ENCODE measurements around the gene TMEM247. TPM values are rescaled to one million over a fixed set of nuclear protein-coding genes. Genes with fewer than 3 reads are reported as not detected.

The TMEM247 gene
- total and polyA plus RNA-seq, 2 of the 8 experiments (the other 6 are each of a cell fraction or from before 2014, with no cell fraction given): not detected

DNA sequence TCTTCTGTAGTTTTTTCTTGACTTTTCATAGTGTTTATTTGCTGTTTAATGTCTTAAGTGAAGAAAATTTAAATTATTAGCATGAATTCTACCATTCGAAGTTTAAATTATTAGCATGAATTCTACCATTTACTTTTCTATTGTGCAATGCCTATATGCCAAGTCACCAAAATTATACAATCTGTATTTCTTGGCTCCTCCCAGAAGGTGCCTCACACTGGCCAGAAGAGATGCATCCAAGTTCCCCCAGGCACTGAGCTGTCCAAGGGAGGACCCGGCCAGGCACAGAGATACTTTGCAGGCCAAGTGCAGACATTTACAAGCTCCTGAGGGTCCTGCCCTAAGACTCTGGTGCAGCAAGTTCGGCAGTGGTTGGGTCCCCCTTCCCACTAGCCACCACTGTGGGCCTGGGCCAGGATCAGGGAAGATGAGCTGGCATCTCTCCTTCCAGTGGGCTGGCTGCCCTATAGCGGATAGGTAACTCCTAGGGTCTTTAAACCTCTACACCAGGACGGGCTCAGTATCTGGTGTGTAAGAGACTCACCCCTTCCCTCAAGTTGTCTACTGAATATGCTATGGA, 31.3 kb downstream of the TMEM247 start:
- ChIA-PET CTCF (ENCODE audit: partially characterized antibody) (interaction anchor here (0.6 to 0.9 kb wide), 2 partner anchors 44 to 246 kb away, joined by 3 to 4 read pairs; no protein-coding TSS in a partner anchor), POLR2A (ENCODE audit: partially characterized antibody) (no interaction called here)
- Histone ChIP-seq H3K4ac (replicated peaks; ENCODE audit: insufficient read length, low read depth, low read length) (no peak overlapping the region), H4K8ac (ENCODE audit: extremely low read depth, insufficient read depth, low read length) (no peak overlapping the region), H4K5ac (ENCODE audit: insufficient read length, low read depth, low read length) (no peak overlapping the region), H3K23ac (ENCODE audit: insufficient read length) (no peak overlapping the region), H3K4me1 (replicated peaks in 1 of 4; ENCODE audit: control insufficient read depth in 3 of 4, insufficient read depth in 4 of 4, low read length in 3 of 4) (peaks cover 0 to 5% (median 4%) of the 10 kb centered on the region in 4 experiments; a peak in 3 of 7 replicates), H3K36me3 (ENCODE audit: control insufficient read depth in 2 of 4, insufficient read depth in 4 of 4, low read length in 3 of 4) (no peaks in the 10 kb centered on the region; a peak in 1 of 8 replicates), H3K4me2 (ENCODE audit: insufficient read depth in 1 of 2, low read depth in 2 of 2, low read length in 2 of 2) (no peak overlapping the region), H3K79me2 (ENCODE audit: control insufficient read depth in 1 of 2, insufficient read depth in 2 of 2, low read length in 2 of 2) (no peaks in the 10 kb centered on the region), H2BK12ac (ENCODE audit: low read depth, low read length) (no peak overlapping the region), H3K9ac (replicated peaks in 1 of 4; ENCODE audit: extremely low read depth in 1 of 4, low read depth in 3 of 4, low read length in 3 of 4) (no peak overlapping the region), H3K79me1 (ENCODE audit: low read depth, low read length) (no peaks in the 10 kb centered on the region), H3K27ac (ENCODE audit: low read depth, low read length) (no peak overlapping the region), H3K14ac (ENCODE audit: insufficient read length) (no peak overlapping the region), H3K4me3 (ENCODE audit: extremely low read depth in 1 of 4, insufficient read depth in 2 of 4, low read depth in 3 of 4, low read length in 4 of 4) (no peak overlapping the region), H3K9me3 (ENCODE audit: insufficient read depth in 2 of 2, low read depth in 1 of 2, low read length in 1 of 2) (no peaks in the 10 kb centered on the region), H2AK5ac (ENCODE audit: low read depth, low read length) (no peak overlapping the region), H3K23me2 (ENCODE audit: low read depth, low read length) (no peaks in the 10 kb centered on the region), H2BK20ac (ENCODE audit: low read length) (no peak overlapping the region), H4K20me1 (replicated peaks in 1 of 2; ENCODE audit: control insufficient read depth in 1 of 2, insufficient read depth in 2 of 2, low read length in 2 of 2) (no peaks in the 10 kb centered on the region), H3K56ac (replicated peaks; ENCODE audit: insufficient read length, low read depth, low read length) (no peak overlapping the region), H2AFZ (ENCODE audit: low read length) (no peak overlapping the region), H3K27me3 (replicated peaks in 1 of 4; ENCODE audit: control insufficient read depth in 3 of 4, extremely low read depth in 1 of 4, insufficient read depth in 3 of 4, low read length in 3 of 4) (no peaks in the 10 kb centered on the region), H3K18ac (ENCODE audit: extremely low read depth, low read length) (no peak overlapping the region), H2BK15ac (ENCODE audit: low read length) (no peak overlapping the region), H2BK120ac (replicated peaks; ENCODE audit: low read depth, low read length) (no peak overlapping the region), H4K91ac (replicated peaks; ENCODE audit: insufficient read length, low read length) (no peak overlapping the region), H2BK5ac (ENCODE audit: low read depth, low read length) (no peak overlapping the region)
- DNase-seq (ENCODE audit: low read depth in 1 of 2, low spot score in 2 of 2) (no peak), FAIRE-seq (no peak)
- 91% methylated on average over 5 of the region's 5 CpGs; no CpG with 5 or more reads in 1 of the 2 experiments for WGBS, 2 experiments (ENCODE audit: extremely low coverage in 1 of 2, insufficient coverage in 1 of 2, insufficient read length in 1 of 2, insufficient replicate concordance in 2 of 2, low coverage in 1 of 2, low lambda C conversion rate in 2 of 2, missing lambda C conversion rate in 1 of 2)
- TF ChIP-seq SIN3A (conservative IDR thresholded peaks at IDR 0.05 in 1 of 2, IDR thresholded peaks at IDR 0.05 in 1 of 2; ENCODE audit: low read depth in 1 of 2, low read length in 2 of 2): no peak
- TF ChIP-seq TEAD4 (IDR thresholded peaks at IDR 0.05; ENCODE audit: low read depth, low read length): no peak
- no peak for TF ChIP-seq PHF8 (conservative IDR thresholded peaks at IDR 0.05; ENCODE audit: low read depth, low read length)
- TF ChIP-seq, protein P1, sequence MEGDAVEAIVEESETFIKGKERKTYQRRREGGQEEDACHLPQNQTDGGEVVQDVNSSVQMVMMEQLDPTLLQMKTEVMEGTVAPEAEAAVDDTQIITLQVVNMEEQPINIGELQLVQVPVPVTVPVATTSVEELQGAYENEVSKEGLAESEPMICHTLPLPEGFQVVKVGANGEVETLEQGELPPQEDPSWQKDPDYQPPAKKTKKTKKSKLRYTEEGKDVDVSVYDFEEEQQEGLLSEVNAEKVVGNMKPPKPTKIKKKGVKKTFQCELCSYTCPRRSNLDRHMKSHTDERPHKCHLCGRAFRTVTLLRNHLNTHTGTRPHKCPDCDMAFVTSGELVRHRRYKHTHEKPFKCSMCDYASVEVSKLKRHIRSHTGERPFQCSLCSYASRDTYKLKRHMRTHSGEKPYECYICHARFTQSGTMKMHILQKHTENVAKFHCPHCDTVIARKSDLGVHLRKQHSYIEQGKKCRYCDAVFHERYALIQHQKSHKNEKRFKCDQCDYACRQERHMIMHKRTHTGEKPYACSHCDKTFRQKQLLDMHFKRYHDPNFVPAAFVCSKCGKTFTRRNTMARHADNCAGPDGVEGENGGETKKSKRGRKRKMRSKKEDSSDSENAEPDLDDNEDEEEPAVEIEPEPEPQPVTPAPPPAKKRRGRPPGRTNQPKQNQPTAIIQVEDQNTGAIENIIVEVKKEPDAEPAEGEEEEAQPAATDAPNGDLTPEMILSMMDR (IDR thresholded peaks at IDR 0.05; ENCODE audit: control extremely low read depth in 1 of 3, insufficient read depth in 1 of 3, low read depth in 1 of 3, low read length in 3 of 3): no peak
- no peak for TF ChIP-seq HDAC6 (IDR thresholded peaks at IDR 0.05; ENCODE audit: low read depth, low read length)
- no peak for TF ChIP-seq SRF (IDR thresholded peaks at IDR 0.05; ENCODE audit: low read depth, low read length)
- no peak for TF ChIP-seq TCF12 (IDR thresholded peaks at IDR 0.05; ENCODE audit: low read depth, low read length)
- TF ChIP-seq NRF1 (IDR thresholded peaks at IDR 0.05; ENCODE audit: low read depth, low read length): no peak
- no peak for TF ChIP-seq BRCA1 (IDR thresholded peaks at IDR 0.05; ENCODE audit: low read depth, low read length)

All from H1 (cell line).